ENCODE data around the gene CPAMD8. TPM values are rescaled to one million over a fixed set of nuclear protein-coding genes. Genes with fewer than 3 reads are reported as not detected.

CPAMD8 gene
- total and polyA plus RNA-seq, 9 of the 15 experiments (the other 6 are each of a cell fraction or from before 2014, with no cell fraction given) = 0.20 to 2.1 (median 1.3) TPM

- Histone ChIP-seq H3K9ac (ENCODE audit: insufficient read depth in 1 of 2, low read depth in 2 of 2, low read length in 2 of 2) (peak overlapping the region; percentile 65 to 92), H3K4me3 (peak overlapping the region; percentile 71), H3K9me3 (replicated peaks; ENCODE audit: control insufficient read depth, insufficient read depth, low read depth, low read length) (no peaks in the 10 kb centered on the region), H3K27ac (ENCODE audit: extremely low read depth, low read depth, low read length) (peak overlapping the region; percentile 88), H3K79me2 (ENCODE audit: control insufficient read depth, insufficient read depth, low read length) (peaks cover 8% of the 10 kb centered on the region), H3K9me1 (ENCODE audit: control insufficient read depth, insufficient read depth, low read length) (no peaks in the 10 kb centered on the region), H3K36me3 (ENCODE audit: control insufficient read depth, insufficient read depth, low read length) (peaks cover 7% of the 10 kb centered on the region; the same call in 1 of the 3 replicates), H3K27me3 (ENCODE audit: control insufficient read depth in 2 of 2, insufficient read depth in 2 of 2, low read length in 2 of 2) (no peaks in the 10 kb centered on the region), H2AFZ (ENCODE audit: low read depth, low read length) (peak overlapping the region; percentile 91), H3K4me2 (ENCODE audit: insufficient read depth, low read length) (peak overlapping the region; percentile 76), H3K4me1 (replicated peaks in 1 of 2; ENCODE audit: control insufficient read depth in 2 of 2, insufficient read depth in 2 of 2, low read length in 2 of 2) (peaks cover 14 to 62% of the 10 kb centered on the region in 2 experiments), H4K20me1 (replicated peaks; ENCODE audit: control insufficient read depth, insufficient read depth, low read length) (no peaks in the 10 kb centered on the region)
- in situ Hi-C loops (cut with MboI) = no loop called here
- peak; percentile 96 to 99 (median 96) for DNase-seq (ENCODE audit: extremely low read depth in 1 of 4, low spot score in 3 of 4)
- under 1% methylated on average over 41 of the region's 68 CpGs for WGBS (ENCODE audit: insufficient coverage, low coverage, missing lambda C conversion rate)
- peak; percentile 96 for FAIRE-seq
- ChIA-PET POLR2A (interaction anchor here (1.2 kb wide), 1 partner anchor 10 kb away, joined by 3 read pairs; no protein-coding TSS in a partner anchor), CTCF (ENCODE audit: low intra/inter-chr PET ratio) (interaction anchor here (3.3 kb wide), 1 partner anchor 126 kb away, joined by 21 read pairs; no protein-coding TSS in a partner anchor)
- intact Hi-C loops (cut with micrococcal nuclease) = loop anchor here (5.0 kb wide), 2 partner anchors 185 to 395 kb away; no protein-coding TSS in a partner anchor
- no TSS peak for BruUV-seq (replicated peaks)
- ATAC-seq = peak; percentile 86
- TF ChIP-seq GTF3C2 (IDR thresholded peaks at IDR 0.05; ENCODE audit: borderline replicate concordance, extremely low read depth, insufficient read length) (no peak), ZNF282 (CRISPR knock-in tag; IDR thresholded peaks at IDR 0.05) (no peak), NKRF (IDR thresholded peaks at IDR 0.05; ENCODE audit: borderline replicate concordance) (no peak), CREB3L1 (IDR thresholded peaks at IDR 0.05; ENCODE audit: borderline replicate concordance, low read depth) (peak; percentile 67; the same call in 1 of the 2 replicates), IFI16 (CRISPR knock-in tag; IDR thresholded peaks at IDR 0.05) (no peak), CHD4 (IDR thresholded peaks at IDR 0.05; ENCODE audit: insufficient read depth, insufficient replicate concordance, low read depth, low read length, poor library complexity, severe bottlenecking) (peak; percentile 43), STAG1 (CRISPR knock-in tag; IDR thresholded peaks at IDR 0.05; ENCODE audit: borderline replicate concordance) (no peak), SOX6 (IDR thresholded peaks at IDR 0.05) (no peak), ZBTB17 (CRISPR knock-in tag; IDR thresholded peaks at IDR 0.05) (peak; percentile 86), TBP (optimal IDR thresholded peaks at IDR 0.05; ENCODE audit: low read depth, low read length) (peak; percentile 8), GABPB1 (CRISPR knock-in tag; IDR thresholded peaks at IDR 0.05) (no peak), ZSCAN29 (IDR thresholded peaks at IDR 0.05) (no peak), MEF2D (tag; conservative IDR thresholded peaks at IDR 0.05; ENCODE audit: low read depth) (no peak), FOS (IDR thresholded peaks at IDR 0.05; ENCODE audit: extremely low read depth, insufficient read length) (no peak), ADNP (tag; IDR thresholded peaks at IDR 0.05) (no peak)
Observed at GRCh38 chr19:16897029-16897855, 129.4 kb downstream of the CPAMD8 start.
